Upper lobe of left lung (tissue), 6 donors: ENCODE data around the gene ANXA4. TPM values are rescaled to one million over a fixed set of nuclear protein-coding genes. Genes with fewer than 3 reads are reported as not detected.
"Not testable (repeated sequence)": the region's sequence is repeated elsewhere in the genome, so short reads cannot be mapped to it uniquely, and the experiment has no call there.

ENCODE experiments used
- ATAC-seq, 2 donors: fragments of 200-7000 bp; cut with Tn5 transposase; one replicate each; pipeline ENCODE4 v1.9.1; 2022; ENCODE audit warnings: mild to moderate bottlenecking in 2 of 2, moderate library complexity in 2 of 2; ENCODE audit not compliant: low FRiP score in 2 of 2
- DNase-seq, 2 donors: peaks; one replicate each; pipeline ENCODE4 v3.0.0-alpha.2; 2019 to 2020
- H3K27ac ChIP-seq, 4 donors: fragments of 200-600 bp; sonication (generic); one replicate each; pipeline ENCODE4 v1.5.1; 2016 to 2019
- H3K27me3 ChIP-seq, 4 donors: fragments of 200-600 bp; sonication (generic); one replicate each; pipeline ENCODE4 v1.5.1; 2017 to 2019
- H3K36me3 ChIP-seq, 4 donors: fragments of 200-600 bp; sonication (generic); one replicate each; pipeline ENCODE4 v1.5.1; 2016 to 2019
- H3K4me1 ChIP-seq, 4 donors: fragments of 200-600 bp; sonication (generic); one replicate each; pipeline ENCODE4 v1.5.1; 2018 to 2019
- H3K4me3 ChIP-seq, 4 donors: fragments of 200-600 bp; sonication (generic); one replicate each; pipeline ENCODE4 v1.5.1; 2017 to 2019; ENCODE audit warnings: mild to moderate bottlenecking in 2 of 4, moderate library complexity in 1 of 4
- H3K9me3 ChIP-seq, 4 donors: fragments of 200-600 bp; sonication (generic); one replicate each; pipeline ENCODE4 v1.5.1; 2018 to 2019
- CTCF ChIP-seq, 6 experiments: fragments of 450-650 bp in 4 of 6; fragments of 200-600 bp in 2 of 6; sonication (generic) in 2 of 6; IDR thresholded peaks; one replicate each; pipeline ENCODE4 v1.5.1; 2016 to 2019; ENCODE audit warnings: antibody characterized with exemption in 6 of 6
- EP300 ChIP-seq, 4 donors: sonication (generic); formaldehyde crosslinking; IDR thresholded peaks; one replicate each; pipeline ENCODE4 v1.5.1; 2017; ENCODE audit warnings: antibody characterized with exemption in 4 of 4, control low read depth in 2 of 4
- POLR2A ChIP-seq, 4 donors: fragments of 450-650 bp; IDR thresholded peaks; one replicate each; pipeline ENCODE4 v1.5.1; 2016 to 2017; ENCODE audit warnings: antibody characterized with exemption in 4 of 4, mild to moderate bottlenecking in 2 of 4
- POLR2AphosphoS5 ChIP-seq, 2 donors: sonication (generic); formaldehyde crosslinking; IDR thresholded peaks; one replicate each; pipeline ENCODE4 v1.5.1; 2017; ENCODE audit warnings: antibody characterized with exemption in 2 of 2
- WGBS, 2 donors: methylation state at CpG; one replicate each; pipeline ENCODE4 v1.1.5; 2017 to 2018; 5-methylcytosine and 5-hydroxymethylcytosine counted together
- total RNA-seq, 6 donors: library from RNA; depleted of rRNA in 4 of 6; stranded (reverse); fragments of >200 nt in 4 of 6; gene quantifications; one replicate each; pipeline versions ENCODE4 v1.1.0 to v1.2.1, GENCODE V29; 2016 to 2021
- donor health status: DM: no; HTN: no; CAD: no; lungs with moderate emphysema.
- donor health status: DM: no; HTN: yes; CAD: no; lungs with severe emphysema.

The ANXA4 gene
- total RNA-seq, 6 donors from 2014 or later, result 84.0 to 214 (median 161) TPM

GRCh38 chr2:69755862-69756467, 14.0 kb downstream of the ANXA4 start:
- no peak for DNase-seq
- peak in 1 of 2 donors; percentile 93 for ATAC-seq
- 51 to 55% methylated on average over 2 of the region's 2 CpGs for WGBS, 2 donors
- H3K36me3 ChIP-seq, result peaks cover 0 to 14% (median 0%) of the 10 kb centered on the region in 4 donors
- no peaks in the 10 kb centered on the region for H3K27me3 ChIP-seq
- peak overlapping the region in 2 of 4 donors; percentile 5 to 61 for H3K27ac ChIP-seq
- H3K4me1 ChIP-seq, result peaks cover 34 to 48% (median 45%) of the 10 kb centered on the region in 4 donors
- no peaks in the 10 kb centered on the region for H3K9me3 ChIP-seq
- TF ChIP-seq POLR2AphosphoS5 (IDR thresholded peaks at IDR 0.05) (no peak), CTCF (IDR thresholded peaks at IDR 0.05) (no peak), EP300 (IDR thresholded peaks at IDR 0.05) (no peak), POLR2A (IDR thresholded peaks at IDR 0.05) (no peak)
- H3K4me3 ChIP-seq, result no peak overlapping the region

- peaks cover 15 to 38% (median 26%) of the 10 kb centered on the region in 4 donors for H3K4me1 ChIP-seq
- peak overlapping the region in 2 of 4 donors; percentile 54 to 83 for H3K27ac ChIP-seq
- H3K36me3 ChIP-seq, result peaks cover 0 to 14% (median 0%) of the 10 kb centered on the region in 4 donors
- H3K9me3 ChIP-seq, result no peaks in the 10 kb centered on the region
- ATAC-seq, result no peak
- TF ChIP-seq POLR2AphosphoS5 (IDR thresholded peaks at IDR 0.05) (no peak), POLR2A (IDR thresholded peaks at IDR 0.05) (no peak), CTCF (IDR thresholded peaks at IDR 0.05) (no peak), EP300 (IDR thresholded peaks at IDR 0.05) (no peak)
- no peak for DNase-seq
- no peak overlapping the region for H3K4me3 ChIP-seq
- WGBS, 2 donors, result 95 to 100% methylated on average over 2 of the region's 2 CpGs
- H3K27me3 ChIP-seq, result no peaks in the 10 kb centered on the region
Observed at GRCh38 chr2:69762025-69762424, 20.1 kb downstream of the ANXA4 start.

- no peak for DNase-seq
- Histone ChIP-seq H3K27me3 (no peaks in the 10 kb centered on the region), H3K9me3 (no peaks in the 10 kb centered on the region), H3K36me3 (peaks cover 0 to 9% (median 0%) of the 10 kb centered on the region in 4 donors), H3K4me3 (no peak overlapping the region), H3K27ac (peak overlapping the region; percentile 54 to 83 (median 80)), H3K4me1 (peaks cover 17 to 38% (median 31%) of the 10 kb centered on the region in 4 donors)
- no peak for TF ChIP-seq EP300 (IDR thresholded peaks at IDR 0.05)
- no peak for TF ChIP-seq POLR2A (IDR thresholded peaks at IDR 0.05)
- no peak for TF ChIP-seq CTCF (IDR thresholded peaks at IDR 0.05)
- TF ChIP-seq POLR2AphosphoS5 (IDR thresholded peaks at IDR 0.05), result no peak
- WGBS, 2 donors, result 75 to 77% methylated on average over 14 of the region's 14 CpGs
- ATAC-seq, result peak in 1 of 2 donors; percentile 90
Observed at GRCh38 chr2:69762513-69763494, 20.9 kb downstream of the ANXA4 start.

- not testable (repeated sequence) for DNase-seq, H3K9me3 ChIP-seq, ATAC-seq, H3K27me3 ChIP-seq, H3K4me3 ChIP-seq, H3K36me3 ChIP-seq
- 96 to 97% methylated on average over 7 of the region's 7 CpGs for WGBS, 2 donors
- H3K4me1 ChIP-seq, result peaks cover 22 to 39% (median 37%) of the 10 kb centered on the region in 4 donors
- peak overlapping the region in 2 of 4 donors; percentile 7 to 83 for H3K27ac ChIP-seq
Observed at GRCh38 chr2:69763831-69764230, 21.9 kb downstream of the ANXA4 start.
